ENCODE data around the gene ETV1. TPM values are rescaled to one million over a fixed set of nuclear protein-coding genes. Genes with fewer than 3 reads are reported as not detected.

ETV1 gene
- total RNA-seq, 6 experiments from 2014 or later, result 3.3 to 8.2 (median 5.6) TPM

DNA sequence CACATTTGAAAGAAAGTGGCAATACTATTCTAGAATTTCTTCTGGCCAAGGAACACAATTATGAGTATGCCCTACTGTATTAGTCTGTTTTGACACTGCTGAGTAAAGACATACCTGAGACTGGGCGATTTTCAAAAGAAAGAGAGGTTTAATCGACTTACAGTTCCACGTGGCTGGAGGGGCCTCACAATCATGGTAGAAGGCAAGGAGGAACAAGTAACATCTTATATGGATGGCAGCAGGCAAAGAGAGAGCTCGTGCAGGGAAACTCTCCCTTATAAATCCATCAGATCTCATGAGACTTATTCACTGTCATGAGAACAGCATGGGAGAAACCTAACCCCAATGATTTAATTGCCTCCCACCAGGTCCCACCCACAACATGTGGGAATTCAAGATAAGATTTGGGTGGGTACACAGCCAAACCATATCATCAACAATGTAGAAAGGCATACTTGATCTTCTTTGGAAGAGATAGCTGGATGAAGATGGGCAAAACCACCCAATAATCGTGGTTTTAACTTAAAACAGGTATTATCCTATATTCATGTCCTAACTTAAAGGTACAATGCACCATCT is 113.9 kb downstream of the ETV1 start:
- no peak for ATAC-seq
- Histone ChIP-seq H3K27me3 (no peaks in the 10 kb centered on the region), H3K9me3 (no peaks in the 10 kb centered on the region), H3K4me1 (no peaks in the 10 kb centered on the region), H3K36me3 (no peaks in the 10 kb centered on the region), H3K27ac (no peak overlapping the region), H3K4me3 (no peak overlapping the region)
- intact Hi-C loops (cut with DNase I), result no loop called here
- TF ChIP-seq, protein P1, sequence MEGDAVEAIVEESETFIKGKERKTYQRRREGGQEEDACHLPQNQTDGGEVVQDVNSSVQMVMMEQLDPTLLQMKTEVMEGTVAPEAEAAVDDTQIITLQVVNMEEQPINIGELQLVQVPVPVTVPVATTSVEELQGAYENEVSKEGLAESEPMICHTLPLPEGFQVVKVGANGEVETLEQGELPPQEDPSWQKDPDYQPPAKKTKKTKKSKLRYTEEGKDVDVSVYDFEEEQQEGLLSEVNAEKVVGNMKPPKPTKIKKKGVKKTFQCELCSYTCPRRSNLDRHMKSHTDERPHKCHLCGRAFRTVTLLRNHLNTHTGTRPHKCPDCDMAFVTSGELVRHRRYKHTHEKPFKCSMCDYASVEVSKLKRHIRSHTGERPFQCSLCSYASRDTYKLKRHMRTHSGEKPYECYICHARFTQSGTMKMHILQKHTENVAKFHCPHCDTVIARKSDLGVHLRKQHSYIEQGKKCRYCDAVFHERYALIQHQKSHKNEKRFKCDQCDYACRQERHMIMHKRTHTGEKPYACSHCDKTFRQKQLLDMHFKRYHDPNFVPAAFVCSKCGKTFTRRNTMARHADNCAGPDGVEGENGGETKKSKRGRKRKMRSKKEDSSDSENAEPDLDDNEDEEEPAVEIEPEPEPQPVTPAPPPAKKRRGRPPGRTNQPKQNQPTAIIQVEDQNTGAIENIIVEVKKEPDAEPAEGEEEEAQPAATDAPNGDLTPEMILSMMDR (IDR thresholded peaks at IDR 0.05), result no peak
- TF ChIP-seq POLR2A (IDR thresholded peaks at IDR 0.05), result no peak
- no peak for DNase-seq
- 67% methylated on average over 4 of the region's 5 CpGs for WGBS (ENCODE audit: insufficient coverage, low coverage, low lambda C conversion rate, missing lambda C conversion rate)

DNA sequence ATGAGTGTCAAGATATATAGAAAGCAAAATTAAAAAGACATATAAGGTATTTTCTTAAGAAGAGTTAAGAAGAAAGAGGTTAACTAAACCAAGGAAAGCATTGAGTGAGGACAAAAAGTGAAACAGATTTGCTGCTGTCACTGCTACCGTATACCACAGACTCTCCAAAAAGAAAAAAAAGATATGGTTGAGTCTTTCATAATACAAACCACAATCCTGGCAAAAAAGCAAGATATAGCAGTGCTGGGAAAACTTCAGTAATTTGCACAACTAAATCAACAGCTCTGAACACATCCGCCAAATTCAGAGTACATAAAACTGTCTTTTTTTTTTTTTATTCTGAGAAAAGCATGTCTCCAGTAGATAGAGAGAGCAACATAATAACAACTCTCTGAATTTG is 114.7 kb downstream of the ETV1 start:
- intact Hi-C loops (cut with DNase I), result no loop called here
- Histone ChIP-seq H3K36me3 (no peaks in the 10 kb centered on the region), H3K4me1 (no peaks in the 10 kb centered on the region), H3K4me3 (no peak overlapping the region), H3K27me3 (no peaks in the 10 kb centered on the region), H3K9me3 (no peaks in the 10 kb centered on the region), H3K27ac (no peak overlapping the region)
- DNase-seq (no peak), ATAC-seq (peak in 2 of 4 donors; percentile 73 to 74)
- TF ChIP-seq POLR2A (IDR thresholded peaks at IDR 0.05), result no peak
- TF ChIP-seq, protein P1 (IDR thresholded peaks at IDR 0.05), result no peak
- 13% methylated on average over 2 of the region's 2 CpGs for WGBS (ENCODE audit: insufficient coverage, low coverage, low lambda C conversion rate, missing lambda C conversion rate)

DNA sequence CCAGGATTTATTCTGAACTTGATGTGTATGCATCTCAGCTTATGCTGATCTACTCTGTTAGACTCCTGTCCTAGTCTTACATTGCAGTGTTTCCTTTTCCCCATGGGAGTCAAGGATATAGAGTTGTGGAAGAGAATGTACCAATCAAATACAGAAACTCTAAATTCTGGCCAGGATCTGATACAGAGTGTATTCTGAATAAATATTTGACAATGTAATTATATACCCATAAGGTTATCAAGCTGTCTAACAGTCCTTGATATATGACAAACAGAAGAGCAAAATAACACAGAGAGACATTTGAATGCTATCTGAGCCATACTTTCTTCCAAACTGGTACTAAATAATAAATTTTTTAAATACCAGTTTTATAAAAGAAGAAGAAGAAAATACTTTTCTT is 116.8 kb downstream of the ETV1 start:
- no peak overlapping the region for H3K4me3 ChIP-seq
- intact Hi-C loops (cut with DNase I), result no loop called here
- ATAC-seq (no peak), DNase-seq (no peak)
- no peak overlapping the region for H3K27ac ChIP-seq
- no peaks in the 10 kb centered on the region for H3K4me1 ChIP-seq
- no peaks in the 10 kb centered on the region for H3K36me3 ChIP-seq
- H3K9me3 ChIP-seq, result no peaks in the 10 kb centered on the region
- TF ChIP-seq POLR2A (IDR thresholded peaks at IDR 0.05), result no peak
- TF ChIP-seq, protein P1 (IDR thresholded peaks at IDR 0.05), result no peak
- no peaks in the 10 kb centered on the region for H3K27me3 ChIP-seq

DNA sequence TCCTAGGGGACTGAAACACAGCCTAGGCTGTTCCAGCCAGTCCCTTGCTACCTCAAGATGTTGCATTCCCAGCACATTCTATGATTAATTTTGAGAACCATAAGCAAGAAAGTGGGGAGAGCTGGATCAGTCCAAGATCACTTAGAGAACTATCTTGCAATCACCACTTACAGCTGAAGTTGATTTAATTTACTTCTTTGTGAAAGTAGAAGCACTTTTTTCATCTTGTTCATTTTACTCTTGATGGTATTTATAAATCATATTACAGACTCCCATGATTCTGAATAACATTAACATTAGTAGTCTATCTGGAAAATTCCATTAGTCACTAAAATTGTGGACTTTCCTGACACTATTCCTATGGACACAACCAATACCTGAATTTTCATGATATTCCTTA is 118.5 kb downstream of the ETV1 start:
- Histone ChIP-seq H3K9me3 (no peaks in the 10 kb centered on the region), H3K27ac (no peak overlapping the region), H3K36me3 (no peaks in the 10 kb centered on the region), H3K27me3 (no peaks in the 10 kb centered on the region), H3K4me1 (no peaks in the 10 kb centered on the region), H3K4me3 (no peak overlapping the region)
- TF ChIP-seq POLR2A (IDR thresholded peaks at IDR 0.05), result no peak
- TF ChIP-seq, protein P1 (IDR thresholded peaks at IDR 0.05), result no peak
- DNase-seq (no peak), ATAC-seq (no peak)
- intact Hi-C loops (cut with DNase I), result no loop called here

GRCh38 chr7:13860734-13861133 is 128.7 kb downstream of the ETV1 start:
- Histone ChIP-seq H3K27me3 (no peaks in the 10 kb centered on the region), H3K36me3 (no peaks in the 10 kb centered on the region), H3K4me1 (no peaks in the 10 kb centered on the region), H3K9me3 (no peaks in the 10 kb centered on the region), H3K4me3 (no peak overlapping the region), H3K27ac (no peak overlapping the region)
- WGBS (ENCODE audit: insufficient coverage, low coverage, low lambda C conversion rate, missing lambda C conversion rate), result 96% methylated on average over 2 of the region's 2 CpGs
- DNase-seq, result no peak
- intact Hi-C loops (cut with DNase I), result no loop called here
- ATAC-seq, result no peak
- no peak for TF ChIP-seq POLR2A (IDR thresholded peaks at IDR 0.05)
- TF ChIP-seq, protein P1 (IDR thresholded peaks at IDR 0.05), result no peak

Data from right lobe of liver (tissue), 6 donors.